A549 (cell line): ENCODE measurements around the gene IPO8. TPM values are rescaled to one million over a fixed set of nuclear protein-coding genes. Genes with fewer than 3 reads are reported as not detected.

Experiments
- ATAC-seq, 2 experiments: fragments of 200-7000 bp in 1 of 2; fragments of >200 bp in 1 of 2; cut with Nextera tagmentation in 1 of 2; cut with Tn5 transposase in 1 of 2; 3 replicates each; pipeline versions ENCODE4 v1.8.0 to v1.9.1; 2018 to 2020; ENCODE audit warnings: mild to moderate bottlenecking in 1 of 2, moderate library complexity in 1 of 2
- CTCF ChIA-PET: fragments of 300-600 bp; sonication (Branson Sonifier 250); formaldehyde crosslinking; extraction: SDS; loops from one replicate; lab custom pipeline; 2021; ENCODE audit warnings: antibody characterized with exemption, inconsistent platforms; lab: Yijun Ruan, JAX
- POLR2A ChIA-PET: fragments of 350-600 bp; formaldehyde crosslinking; extraction: SDS; loops from one replicate; lab custom pipeline; 2021; ENCODE audit warnings: antibody characterized with exemption, inconsistent platforms; lab: Yijun Ruan, JAX
- DNase-seq, 2 experiments: peaks; one replicate each; pipeline versions ENCODE4 v3.0.0 to v3.0.0-alpha.2; 2011 to 2016; ENCODE audit warnings: low read depth in 1 of 2, low spot score in 1 of 2
- FAIRE-seq: peaks from 2 replicates; lab custom pipeline; 2011; peaks lifted over from hg19 to GRCh38; lab: Jason Lieb, UNC
- H3K27ac ChIP-seq, 2 experiments: fragments of >200 bp; sonication (Bioruptor Twin); formaldehyde crosslinking; 3 replicates each; pipeline ENCODE4 v1.5.1; 2016 to 2017
- H3K4me1 ChIP-seq: fragments of >200 bp; sonication (Bioruptor Twin); formaldehyde crosslinking; 3 replicates; pipeline ENCODE4 v1.6.1; 2016
- H3K4me2 ChIP-seq: fragments of >200 bp; sonication (Bioruptor Twin); formaldehyde crosslinking; 3 replicates; pipeline ENCODE4 v1.6.1; 2016
- H3K4me3 ChIP-seq: fragments of >200 bp; sonication (Bioruptor Twin); formaldehyde crosslinking; 3 replicates; pipeline ENCODE4 v1.5.1; 2016
- H3K9me3 ChIP-seq: fragments of >200 bp; sonication (Bioruptor Twin); formaldehyde crosslinking; 3 replicates; pipeline ENCODE4 v1.6.1; 2016
- CBX2 ChIP-seq: fragments of 200-600 bp; sonication (generic); IDR thresholded peaks from 2 replicates; pipeline ENCODE4 v1.6.1; 2016; ENCODE audit warnings: low read depth, mild to moderate bottlenecking, borderline replicate concordance
- CBX8 ChIP-seq: fragments of 200-600 bp; sonication (generic); IDR thresholded peaks from 2 replicates; pipeline ENCODE4 v1.6.1; 2016
- CHD2 ChIP-seq: fragments of 150-350 bp; IDR thresholded peaks from 2 replicates; pipeline ENCODE4 v1.6.1; 2014; ENCODE audit warnings: low read length; ENCODE audit not compliant: partially characterized antibody
- CHD4 ChIP-seq: fragments of 200-600 bp; sonication (generic); IDR thresholded peaks from 2 replicates; pipeline ENCODE4 v1.6.1; 2016; ENCODE audit warnings: antibody characterized with exemption, mild to moderate bottlenecking, borderline replicate concordance
- E2F6 ChIP-seq: IDR thresholded peaks from 2 replicates; pipeline ENCODE4 v1.6.1; 2012; ENCODE audit warnings: low read depth, borderline replicate concordance
- EHMT2 ChIP-seq: fragments of 200-600 bp; sonication (generic); IDR thresholded peaks from 2 replicates; pipeline ENCODE4 v1.6.1; 2016; ENCODE audit warnings: antibody characterized with exemption, low read depth, mild to moderate bottlenecking, moderate library complexity
- ELK1 ChIP-seq: fragments of 150-350 bp; IDR thresholded peaks from 2 replicates; pipeline ENCODE4 v1.6.1; 2014; ENCODE audit warnings: low read depth, mild to moderate bottlenecking, low read length
- FOSB ChIP-seq: fragments of 250-450 bp; sonication (Bioruptor Pico); IDR thresholded peaks from 2 replicates; pipeline ENCODE4 v1.5.0; 2020; ENCODE audit warnings: mild to moderate bottlenecking, moderate library complexity
- FOSL2 ChIP-seq, 2 experiments: fragments of 450-650 bp in 1 of 2; fragments of >200 bp in 1 of 2; sonication (Bioruptor Twin) in 1 of 2; formaldehyde crosslinking; IDR thresholded peaks; 2 replicates each; pipeline versions ENCODE4 v1.5.0 to v1.6.1; 2016 to 2020; ENCODE audit warnings: mild to moderate bottlenecking in 1 of 2, moderate library complexity in 1 of 2
- HMGXB4 ChIP-seq: fragments of 250-450 bp; sonication (Bioruptor Pico); IDR thresholded peaks from 2 replicates; pipeline ENCODE4 v1.5.0; 2021; ENCODE audit warnings: mild to moderate bottlenecking, moderate library complexity, borderline replicate concordance
- JUN ChIP-seq, 2 experiments: fragments of >200 bp; sonication (Bioruptor Twin); formaldehyde crosslinking; IDR thresholded peaks; 2 replicates in 1 of 2; 3 replicates in 1 of 2; pipeline ENCODE4 v1.6.1; 2016 to 2017
- MAFK ChIP-seq: fragments of 450-650 bp; IDR thresholded peaks from 2 replicates; pipeline ENCODE4 v1.6.1; 2014; ENCODE audit not compliant: partially characterized antibody
- NFE2L2 ChIP-seq: fragments of 150-350 bp; conservative IDR thresholded peaks from 2 replicates; pipeline ENCODE4 v1.6.1; 2014; ENCODE audit warnings: low read length
- PBX3 ChIP-seq: IDR thresholded peaks from 2 replicates; pipeline ENCODE4 v1.6.1; 2012
- POLR2A ChIP-seq: IDR thresholded peaks from 2 replicates; pipeline ENCODE4 v1.6.1; 2012; ENCODE audit warnings: mild to moderate bottlenecking, low read length
- POLR2AphosphoS2 ChIP-seq: conservative IDR thresholded peaks from 2 replicates; pipeline ENCODE4 v1.6.1; 2012; ENCODE audit warnings: low read length, improper control_type of control experiment, inconsistent platforms
- TP53 ChIP-seq: fragments of 250-450 bp; sonication (Bioruptor Pico); IDR thresholded peaks from 2 replicates; pipeline ENCODE4 v1.5.0; 2021; ENCODE audit warnings: mild to moderate bottlenecking, moderate library complexity
- ZNF302 ChIP-seq: fragments of 250-450 bp; sonication (Bioruptor Pico); IDR thresholded peaks from 2 replicates; pipeline ENCODE4 v1.9.0; 2021; ENCODE audit warnings: inconsistent platforms, mild to moderate bottlenecking, moderate library complexity
- ZSCAN20 ChIP-seq: fragments of 250-450 bp; sonication (Bioruptor Pico); IDR thresholded peaks from 2 replicates; pipeline ENCODE4 v1.8.0; 2022; ENCODE audit warnings: mild to moderate bottlenecking, moderate library complexity
- WGBS: methylation state at CpG from one replicate; pipeline ENCODE4 v1.1.6; 2017; ENCODE audit errors: missing lambda C conversion rate; 5-methylcytosine and 5-hydroxymethylcytosine counted together
- polyA plus RNA-seq, 4 experiments: library from polyadenylated mRNA; depleted of rRNA in 3 of 4; stranded (reverse); fragments of >200 nt; fragmentation: RNase III in 1 of 4; extraction: RNeasy Plus Mini Kit Qiagen cat#74134 plus additional on column Dnase treatment in 1 of 4; gene quantifications; 2 replicates in 3 of 4; 3 replicates in 1 of 4; pipeline ENCODE4 v1.2.3, GENCODE V29; 2011 to 2017

Gene IPO8
- polyA plus RNA-seq, 2 of the 4 experiments (the other 2 are of a cell fraction): 23.1 to 31.8 TPM

- 90% methylated on average over 3 of the region's 3 CpGs for WGBS
- ChIA-PET POLR2A (no interaction called here), CTCF (interaction anchor here (1.2 kb wide), 1 partner anchor 9 kb away, joined by 4 read pairs; no protein-coding TSS in a partner anchor)
- DNase-seq (no peak), FAIRE-seq (no peak), ATAC-seq (no peak)
- no peaks in the 10 kb centered on the region for H3K9me3 ChIP-seq
- TF ChIP-seq HMGXB4 (CRISPR knock-in tag) (no peak), CBX2 (no peak), CHD4 (no peak), EHMT2 (no peak), NFE2L2 (no peak), JUN (IDR thresholded peaks at IDR 0.05) (no peak), FOSL2 (IDR thresholded peaks at IDR 0.05) (no peak), FOSL2 (CRISPR knock-in tag; IDR thresholded peaks at IDR 0.05) (no peak), POLR2AphosphoS2 (no peak), ZNF302 (CRISPR knock-in tag) (no peak), E2F6 (no peak), ELK1 (no peak), ZSCAN20 (CRISPR knock-in tag) (no peak), FOSB (no peak)
- no peaks in the 10 kb centered on the region for H3K4me1 ChIP-seq
- no peak overlapping the region for H3K4me2 ChIP-seq
- no peak overlapping the region for H3K27ac ChIP-seq
- no peak overlapping the region for H3K4me3 ChIP-seq
These were observed 68.8 kb downstream of the IPO8 start for GRCh38 chr12:30626847-30627246.

GRCh38 chr12:30624009-30624408 lies 71.7 kb downstream of the IPO8 start:
- no peak for FAIRE-seq
- TF ChIP-seq POLR2A: no peak
- no peak for TF ChIP-seq TP53 (CRISPR knock-in tag)
- no peak for TF ChIP-seq EHMT2
- no peak for TF ChIP-seq CHD2
- no peak for TF ChIP-seq JUN (IDR thresholded peaks at IDR 0.05)
- TF ChIP-seq CBX8: no peak
- no peak for TF ChIP-seq PBX3
- TF ChIP-seq ELK1: no peak
- TF ChIP-seq MAFK: no peak
- TF ChIP-seq, all 56 proteins: peak for 0
- Histone ChIP-seq H3K4me1 (no peaks in the 10 kb centered on the region), H3K27ac (no peak overlapping the region), H3K4me2 (no peak overlapping the region), H3K9me3 (no peaks in the 10 kb centered on the region), H3K4me3 (no peak overlapping the region)
- ATAC-seq: no peak
- POLR2A ChIA-PET: no interaction called here
- CTCF ChIA-PET: no interaction called here
- no peak for DNase-seq
- WGBS: 89% methylated on average over 6 of the region's 6 CpGs
